Stimulated activated CD8-positive, alpha-beta memory T cell treated with anti-CD3 and anti-CD28 coated beads, Interleukin-7, amount 100 ng/mL, for 48 hours (primary cell): ENCODE results near the gene TUBA3C.
"Not testable (repeated sequence)": the region's sequence is repeated elsewhere in the genome, so short reads cannot be mapped to it uniquely, and the experiment has no call there.

ENCODE experiments used
- DNase-seq, 2 donors: peaks; one replicate each; pipeline ENCODE4 v3.0.0-alpha.2; 2020; ENCODE audit warnings: low read depth in 1 of 2; ENCODE audit errors: extremely low read depth in 1 of 2

Gene TUBA3C

DNA sequence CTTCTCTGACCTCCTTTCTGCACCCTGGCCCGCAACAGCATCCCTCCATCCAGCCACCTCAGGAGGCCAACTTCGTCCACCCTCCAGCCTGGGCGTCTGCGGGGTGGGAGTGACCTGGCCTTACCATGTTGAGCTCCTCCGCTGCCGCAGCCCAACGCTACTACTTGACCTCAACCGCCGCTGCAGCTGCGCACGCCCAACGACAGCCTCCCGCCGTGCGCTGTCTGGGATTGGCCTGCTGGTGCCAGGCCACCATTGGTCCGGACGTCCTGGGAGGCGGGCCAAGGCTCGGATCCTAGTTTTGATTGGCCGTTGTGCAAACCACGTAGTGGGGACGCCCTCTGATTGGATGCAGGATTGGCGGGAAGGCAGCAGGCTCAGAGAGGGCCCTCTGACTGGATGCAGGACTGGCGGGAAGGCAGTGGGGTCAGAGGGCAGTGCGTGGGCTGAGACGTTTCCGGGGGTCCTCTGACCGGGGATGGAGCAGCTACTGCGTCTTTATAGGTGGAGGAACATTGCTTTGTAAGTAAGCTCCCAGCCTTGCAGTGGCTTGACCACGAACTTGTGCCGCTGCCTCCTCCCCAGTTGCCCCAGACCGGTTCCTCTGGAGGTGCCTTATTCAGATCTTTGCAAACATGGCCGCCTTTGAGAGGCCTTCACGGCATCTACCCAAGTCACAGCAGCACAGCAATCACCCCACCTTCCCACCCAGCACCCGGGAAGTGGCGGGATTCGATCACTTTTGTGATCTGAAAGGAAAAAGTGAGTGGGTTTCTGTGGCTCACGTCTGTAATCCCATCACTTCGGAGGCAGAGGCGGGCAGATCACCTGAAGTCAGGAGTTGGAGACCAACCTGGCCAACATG, at the start of gene TUBA3C:
Gene TUBA3C (minus strand): TSS at position 204 of the 865 bp plus-strand sequence. CDS start 77 bp downstream, at position 127.
- no peak for DNase-seq

GRCh38 chr13:19207413-19207812, 25.8 kb upstream of the TUBA3C start:
- not testable (repeated sequence) for DNase-seq

- DNase-seq = not testable (repeated sequence)
Observed at GRCh38 chr13:19192622-19193021, 11.0 kb upstream of the TUBA3C start.

GRCh38 chr13:19189911-19190310, 8.3 kb upstream of the TUBA3C start:
- not testable (repeated sequence) for DNase-seq

DNA sequence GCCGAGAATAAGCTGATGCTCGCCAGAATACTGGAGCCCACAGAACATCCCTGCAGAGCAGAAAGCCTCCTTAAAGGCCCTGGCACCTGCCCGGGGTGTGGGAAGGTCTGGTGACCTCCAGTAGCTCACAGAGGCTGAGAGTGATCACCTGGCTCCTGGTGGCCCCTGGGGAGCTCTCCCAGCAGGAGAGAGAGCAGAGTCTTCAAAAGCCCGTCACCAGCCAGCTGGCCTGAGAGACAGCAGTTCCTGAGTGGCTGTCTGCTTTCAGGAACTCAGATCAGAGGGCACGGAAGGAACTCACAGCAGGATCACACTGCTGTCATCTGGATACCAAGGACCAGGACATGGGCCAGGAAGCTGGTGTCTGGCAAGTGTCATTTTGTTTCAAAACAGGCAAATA, 7.7 kb upstream of the TUBA3C start:
- not testable (repeated sequence) for DNase-seq

DNA sequence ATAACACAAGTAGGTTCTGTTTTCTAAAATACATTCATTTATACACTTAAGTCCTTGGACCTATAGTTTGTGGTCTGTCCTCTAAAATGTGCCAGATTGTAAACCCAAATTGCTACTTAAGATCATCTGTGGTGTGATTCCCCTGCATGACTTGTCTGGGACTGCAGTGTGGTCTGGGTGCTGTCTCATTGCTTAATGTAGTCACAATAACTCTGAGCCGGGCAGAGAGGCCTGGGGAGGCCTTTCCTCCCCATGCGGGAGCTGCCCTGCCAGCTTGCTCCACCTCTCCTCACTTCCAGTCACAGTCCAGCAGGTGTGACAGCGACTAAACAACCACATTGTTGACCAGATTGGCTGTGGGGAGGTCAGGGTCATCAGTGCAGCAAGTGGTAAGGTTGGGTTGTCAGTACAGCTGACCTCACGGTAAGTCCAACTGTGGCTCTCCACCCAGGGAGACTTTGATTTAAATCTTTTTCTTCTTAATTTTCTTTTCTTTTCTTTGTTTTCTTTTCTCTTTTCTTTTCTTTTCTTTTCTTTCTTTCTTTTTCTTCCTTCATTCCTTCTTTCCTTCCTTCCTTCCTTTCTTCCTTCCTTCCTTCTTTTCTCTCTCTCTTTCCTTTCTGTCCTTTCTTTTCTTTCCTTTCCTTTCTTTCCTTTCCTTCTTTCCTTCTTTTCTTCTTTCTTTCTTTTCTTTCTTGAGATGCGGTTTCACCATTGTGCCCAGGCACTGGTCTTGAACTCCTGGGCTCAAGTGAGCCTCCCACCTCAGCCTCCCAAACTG, 4.4 kb upstream of the TUBA3C start:
- DNase-seq = no peak

DNA sequence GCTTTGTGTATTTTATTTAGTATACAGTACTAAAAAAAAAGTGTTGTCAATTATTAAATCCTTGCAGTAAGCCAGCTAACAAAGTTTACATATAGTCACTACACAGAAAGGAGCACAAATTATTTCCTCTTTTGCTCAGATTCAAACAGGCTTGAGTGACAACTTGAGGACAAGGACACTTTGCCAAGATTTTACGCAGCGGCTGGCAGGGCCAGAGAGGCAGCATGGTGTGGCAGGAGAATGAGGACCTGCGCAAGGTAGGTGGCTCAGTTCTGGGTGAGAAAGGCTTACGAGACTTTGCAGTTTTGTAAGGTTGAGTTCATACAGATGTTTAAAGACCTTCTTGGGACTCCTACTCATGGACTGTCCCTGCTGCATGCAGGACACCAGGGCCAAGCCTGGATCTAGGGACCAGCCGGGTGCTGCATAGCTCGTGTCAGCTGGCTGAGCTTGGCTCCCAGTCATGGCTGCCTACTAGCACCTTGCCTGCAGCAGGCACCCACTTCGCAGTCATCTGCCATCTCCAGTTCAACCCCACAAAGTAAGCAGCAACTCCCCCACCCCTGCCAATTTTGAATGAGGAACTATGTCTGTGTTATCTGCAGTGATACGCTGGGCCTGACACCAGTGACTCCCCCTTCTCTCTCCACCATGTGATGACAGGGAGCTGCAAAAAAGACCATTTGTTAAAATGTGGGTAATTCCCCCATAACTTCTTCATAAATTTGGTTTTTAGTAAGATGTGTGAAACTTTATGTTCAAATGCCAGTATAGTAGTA, 3.7 kb upstream of the TUBA3C start:
- DNase-seq = no peak

GRCh38 chr13:19184176-19184575, 2.6 kb upstream of the TUBA3C start:
- DNase-seq = no peak

- no peak for DNase-seq
Observed at GRCh38 chr13:19183676-19184075, 2.1 kb upstream of the TUBA3C start.

GRCh38 chr13:19182536-19182935, 912 bp upstream of the TUBA3C start:
- DNase-seq = no peak

DNA sequence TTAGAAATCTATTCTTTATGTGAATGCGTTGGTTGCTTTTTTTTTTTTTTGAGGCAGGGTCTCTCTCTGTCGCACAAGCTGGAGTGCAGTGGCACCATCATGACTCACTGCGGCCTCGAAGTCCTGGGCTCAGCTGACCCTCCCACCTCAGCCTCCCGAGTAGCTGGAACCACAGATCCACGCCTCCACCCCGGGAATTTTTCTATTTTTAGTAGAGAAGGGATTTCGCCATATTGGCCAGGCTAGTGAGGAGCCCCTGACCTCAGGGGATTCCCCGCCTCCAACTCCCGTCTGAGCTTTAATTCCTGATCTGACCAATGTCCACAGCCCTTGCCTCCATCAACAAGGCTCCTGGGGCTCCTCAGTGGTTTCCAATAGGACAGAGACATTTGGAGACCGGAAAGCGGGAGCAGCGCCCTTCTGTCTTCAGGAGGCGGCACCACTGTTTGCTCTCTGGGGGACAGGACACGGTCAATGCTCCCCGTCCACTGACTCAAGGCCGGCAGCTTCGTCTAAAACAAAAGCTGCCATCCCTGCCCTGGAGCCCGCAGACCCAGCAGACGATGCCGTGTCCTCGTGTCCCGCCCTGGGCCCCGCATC, 503 bp downstream of the TUBA3C start:
- no peak for DNase-seq

DNA sequence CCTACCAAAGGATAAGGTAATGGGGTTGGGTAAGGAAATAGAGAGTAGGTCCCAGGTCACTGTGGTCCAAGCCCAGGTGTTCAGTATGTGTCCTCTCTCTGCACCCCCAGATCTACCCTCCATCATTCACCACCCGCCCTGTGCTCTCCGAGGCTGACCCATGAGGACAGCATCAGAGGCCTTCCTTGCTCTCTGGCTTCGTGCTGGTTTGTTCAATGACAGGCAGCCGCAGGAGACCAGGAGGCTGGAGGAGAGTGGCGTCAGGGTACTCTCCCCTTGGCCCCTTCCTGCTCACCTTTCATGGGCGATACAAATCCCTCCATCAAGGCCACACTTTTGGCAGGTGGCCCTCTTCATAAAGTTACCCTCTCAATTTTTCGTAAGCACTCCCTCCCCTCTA, 1.7 kb downstream of the TUBA3C start:
- no peak for DNase-seq

- DNase-seq = no peak
Observed at GRCh38 chr13:19178901-19179593, 2.6 kb downstream of the TUBA3C start.

- DNase-seq = not testable (repeated sequence)
Observed at GRCh38 chr13:19176981-19177776, 4.4 kb downstream of the TUBA3C start.

DNA sequence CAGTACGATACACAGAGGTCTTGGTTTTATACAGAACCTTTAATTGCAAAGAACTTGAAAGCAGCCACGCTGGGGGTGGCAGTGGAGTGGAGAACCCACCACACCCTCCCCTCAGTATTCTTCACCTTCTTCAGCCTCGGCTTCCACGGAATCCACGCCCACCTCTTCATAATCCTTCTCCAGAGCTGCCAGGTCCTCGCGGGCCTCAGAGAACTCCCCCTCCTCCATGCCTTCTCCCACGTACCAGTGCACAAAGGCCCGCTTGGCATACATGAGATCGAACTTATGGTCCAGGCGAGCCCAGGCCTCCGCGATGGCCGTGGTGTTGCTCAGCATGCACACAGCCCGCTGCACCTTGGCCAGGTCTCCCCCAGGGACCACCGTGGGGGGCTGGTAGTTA, 7.9 kb downstream of the TUBA3C start:
- DNase-seq = no peak

DNA sequence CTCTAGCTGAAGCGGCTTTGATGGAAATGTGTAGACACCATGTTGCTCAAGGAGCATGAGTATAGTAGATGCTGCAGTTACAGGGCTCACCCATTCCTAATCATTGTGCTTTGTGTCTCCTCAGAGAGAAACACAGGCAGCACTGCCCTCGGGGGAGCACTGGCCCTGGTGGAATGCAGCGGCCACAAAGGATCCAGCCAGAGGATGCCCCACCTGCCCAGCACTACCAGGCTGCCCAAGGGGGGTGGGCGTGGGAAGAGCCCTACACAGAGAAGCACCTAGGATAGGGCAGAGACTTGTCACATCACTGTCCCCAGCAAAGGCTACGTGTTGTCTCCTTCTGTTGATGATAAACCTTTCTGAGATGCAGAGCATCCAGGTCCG, 9.0 kb downstream of the TUBA3C start:
- no peak for DNase-seq

GRCh38 chr13:19172007-19172646, 9.5 kb downstream of the TUBA3C start:
- no peak for DNase-seq

GRCh38 chr13:19171563-19171962, 10.1 kb downstream of the TUBA3C start:
- DNase-seq = no peak

- no peak for DNase-seq
Observed at GRCh38 chr13:19169991-19170390, 11.6 kb downstream of the TUBA3C start.
